Measurements from ENCODE around the gene STK11.
"Not testable (repeated sequence)": the region's sequence is repeated elsewhere in the genome, so short reads cannot be mapped to it uniquely, and the experiment has no call there.

STK11 gene

GRCh38 chr19:1169411-1169791 is 36.2 kb upstream of the STK11 start:
- no peak for DNase-seq (ENCODE audit: low read depth in 2 of 2)

GRCh38 chr19:1169921-1170885 is 35.4 kb upstream of the STK11 start:
- no peak for DNase-seq (ENCODE audit: low read depth in 2 of 2)

- no peak for DNase-seq (ENCODE audit: low read depth in 2 of 2)
Measured at GRCh38 chr19:1170938-1171754, 34.4 kb upstream of the STK11 start.

- DNase-seq (ENCODE audit: low read depth in 2 of 2): no peak
Measured at GRCh38 chr19:1171755-1172352, 33.7 kb upstream of the STK11 start.

GRCh38 chr19:1172353-1173158 is 33.0 kb upstream of the STK11 start:
- no peak for DNase-seq (ENCODE audit: low read depth in 2 of 2)

- no peak for DNase-seq (ENCODE audit: low read depth in 2 of 2)
Measured at GRCh38 chr19:1173159-1173844, 32.3 kb upstream of the STK11 start.

GRCh38 chr19:1173845-1174809 is 31.5 kb upstream of the STK11 start, which contains the start of gene SBNO2:
SBNO2 (minus strand) TSS chr19:1174268; CDS start chr19:1154276, 19,992 bp downstream.
- DNase-seq (ENCODE audit: low read depth in 2 of 2): peak; percentile 82 to 86

GRCh38 chr19:1177322-1178114 is 28.1 kb upstream of the STK11 start:
- no peak for DNase-seq (ENCODE audit: low read depth in 2 of 2)

GRCh38 chr19:1181606-1182005 is 24.0 kb upstream of the STK11 start:
- DNase-seq (ENCODE audit: low read depth in 2 of 2): no peak

- no peak for DNase-seq (ENCODE audit: low read depth in 2 of 2)
Measured at GRCh38 chr19:1182068-1182467, 23.5 kb upstream of the STK11 start.

GRCh38 chr19:1182727-1183126 is 22.9 kb upstream of the STK11 start:
- DNase-seq (ENCODE audit: low read depth in 2 of 2): no peak

GRCh38 chr19:1183543-1184172 is 21.9 kb upstream of the STK11 start:
- no peak for DNase-seq (ENCODE audit: low read depth in 2 of 2)

GRCh38 chr19:1189419-1189818 is 16.2 kb upstream of the STK11 start:
- peak in 1 of 2 donors; percentile 55 for DNase-seq (ENCODE audit: low read depth in 2 of 2)

- no peak for DNase-seq (ENCODE audit: low read depth in 2 of 2)
Measured at GRCh38 chr19:1199531-1199930, 6.0 kb upstream of the STK11 start.

GRCh38 chr19:1200614-1201013 is 5.0 kb upstream of the STK11 start:
- not testable (repeated sequence) for DNase-seq (ENCODE audit: low read depth in 2 of 2)

- DNase-seq (ENCODE audit: low read depth in 2 of 2): no peak
Measured at GRCh38 chr19:1206150-1206863, 729 bp downstream of the STK11 start.

GRCh38 chr19:1206864-1207450 is 1.4 kb downstream of the STK11 start:
- DNase-seq (ENCODE audit: low read depth in 2 of 2): no peak

Data from stimulated activated CD8-positive, alpha-beta memory T cell treated with anti-CD3 and anti-CD28 coated beads, Interleukin-15, amount 100 ng/mL, for 48 hours (primary cell).